ENCODE measurements around the gene CCAR1.

DNA sequence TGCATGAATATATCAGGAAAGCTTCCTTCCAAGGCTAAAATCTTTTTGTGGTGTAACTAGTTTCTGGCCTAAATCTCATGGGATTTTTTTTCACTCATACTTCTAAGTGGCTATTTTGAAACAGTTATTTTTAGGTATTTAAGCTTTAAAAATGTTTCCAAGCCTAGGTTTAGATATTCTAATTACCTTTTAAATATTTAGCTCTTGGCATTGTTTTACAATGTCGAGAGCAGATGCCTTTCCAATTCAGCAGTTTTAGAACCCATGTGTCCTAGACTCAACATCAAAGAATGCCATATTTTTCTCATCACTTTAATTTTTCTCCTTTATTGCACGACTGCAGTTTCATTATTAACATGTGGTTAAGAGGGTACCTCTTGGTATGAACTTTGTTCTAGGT lies 79.2 kb downstream of the CCAR1 start:
- TF ChIP-seq, protein P1, sequence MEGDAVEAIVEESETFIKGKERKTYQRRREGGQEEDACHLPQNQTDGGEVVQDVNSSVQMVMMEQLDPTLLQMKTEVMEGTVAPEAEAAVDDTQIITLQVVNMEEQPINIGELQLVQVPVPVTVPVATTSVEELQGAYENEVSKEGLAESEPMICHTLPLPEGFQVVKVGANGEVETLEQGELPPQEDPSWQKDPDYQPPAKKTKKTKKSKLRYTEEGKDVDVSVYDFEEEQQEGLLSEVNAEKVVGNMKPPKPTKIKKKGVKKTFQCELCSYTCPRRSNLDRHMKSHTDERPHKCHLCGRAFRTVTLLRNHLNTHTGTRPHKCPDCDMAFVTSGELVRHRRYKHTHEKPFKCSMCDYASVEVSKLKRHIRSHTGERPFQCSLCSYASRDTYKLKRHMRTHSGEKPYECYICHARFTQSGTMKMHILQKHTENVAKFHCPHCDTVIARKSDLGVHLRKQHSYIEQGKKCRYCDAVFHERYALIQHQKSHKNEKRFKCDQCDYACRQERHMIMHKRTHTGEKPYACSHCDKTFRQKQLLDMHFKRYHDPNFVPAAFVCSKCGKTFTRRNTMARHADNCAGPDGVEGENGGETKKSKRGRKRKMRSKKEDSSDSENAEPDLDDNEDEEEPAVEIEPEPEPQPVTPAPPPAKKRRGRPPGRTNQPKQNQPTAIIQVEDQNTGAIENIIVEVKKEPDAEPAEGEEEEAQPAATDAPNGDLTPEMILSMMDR (IDR thresholded peaks at IDR 0.05) = no peak
- TF ChIP-seq POLR2A (IDR thresholded peaks at IDR 0.05) = no peak
